OCI-LY3 (cell line): ENCODE results near the gene ZNF576.

Source experiments
- H2AFZ ChIP-seq: fragments of 200-600, 300-600 bp; shearing (Covaris generic); 2 replicates; pipeline ENCODE4 v1.6.0; 2014; ENCODE audit warnings: antibody characterized with exemption, low read depth, low read length
- H3K27ac ChIP-seq: fragments of 200-600, 300-600 bp; sonication (generic); 2 replicates; pipeline ENCODE4 v1.5.1; 2014; ENCODE audit warnings: mild to moderate bottlenecking, low read length, moderate library complexity, mixed read lengths
- H3K27me3 ChIP-seq: fragments of 200-600, 300-600 bp; sonication (generic); 2 replicates; pipeline ENCODE4 v1.6.1; 2014; ENCODE audit warnings: low read depth, low read length, mixed read lengths
- H3K36me3 ChIP-seq: fragments of 200-600, 300-600 bp; sonication (generic); replicated peaks from 2 replicates; pipeline ENCODE3; 2014; ENCODE audit warnings: low read depth, low read length, mixed read lengths
- H3K4me1 ChIP-seq: fragments of 300-600, 200-600 bp; sonication (generic); 2 replicates; pipeline ENCODE4 v1.6.1; 2014; ENCODE audit warnings: low read length, mixed read lengths
- H3K4me2 ChIP-seq: fragments of 200-600, 300-600 bp; sonication (generic); 2 replicates; pipeline ENCODE4 v1.6.1; 2014; ENCODE audit warnings: low read length, mixed read lengths
- H3K4me3 ChIP-seq: fragments of 300-600, 200-600 bp; sonication (generic); 2 replicates; pipeline ENCODE4 v1.5.1; 2014; ENCODE audit warnings: antibody characterized with exemption, mild to moderate bottlenecking, low read length, moderate library complexity
- H3K79me2 ChIP-seq: fragments of 300-600, 200-600 bp; shearing (Covaris generic); 2 replicates; pipeline ENCODE4 v1.6.1; 2014; ENCODE audit warnings: mild to moderate bottlenecking, low read length, mixed read lengths
- H3K9ac ChIP-seq: fragments of 300-600, 200-600 bp; shearing (Covaris generic); 2 replicates; pipeline ENCODE4 v1.6.0; 2014; ENCODE audit warnings: mild to moderate bottlenecking, low read length, moderate library complexity
- H3K9me3 ChIP-seq: fragments of 200-600, 300-600 bp; shearing (Covaris generic); 2 replicates; pipeline ENCODE4 v1.6.1; 2014; ENCODE audit warnings: low read length, mixed read lengths; ENCODE audit not compliant: insufficient read depth
- H4K20me1 ChIP-seq: fragments of 200-600, 300-600 bp; sonication (generic); 2 replicates; pipeline ENCODE4 v1.6.1; 2016; ENCODE audit warnings: low read length, mixed read lengths; ENCODE audit not compliant: insufficient read depth
- EZH2phosphoT487 ChIP-seq: fragments of 200-600 bp; shearing (Covaris generic); IDR thresholded peaks from 2 replicates; pipeline ENCODE4 v1.6.1; 2018; ENCODE audit warnings: antibody characterized with exemption, mixed run types, low read depth
- TF ChIP-seq, protein P1 (sequence below): fragments of 200-600, 300-600 bp; sonication (generic); IDR thresholded peaks from 2 replicates; pipeline ENCODE4 v1.5.1; 2014; ENCODE audit warnings: antibody characterized with exemption, low read length, low read depth

Gene ZNF576

DNA sequence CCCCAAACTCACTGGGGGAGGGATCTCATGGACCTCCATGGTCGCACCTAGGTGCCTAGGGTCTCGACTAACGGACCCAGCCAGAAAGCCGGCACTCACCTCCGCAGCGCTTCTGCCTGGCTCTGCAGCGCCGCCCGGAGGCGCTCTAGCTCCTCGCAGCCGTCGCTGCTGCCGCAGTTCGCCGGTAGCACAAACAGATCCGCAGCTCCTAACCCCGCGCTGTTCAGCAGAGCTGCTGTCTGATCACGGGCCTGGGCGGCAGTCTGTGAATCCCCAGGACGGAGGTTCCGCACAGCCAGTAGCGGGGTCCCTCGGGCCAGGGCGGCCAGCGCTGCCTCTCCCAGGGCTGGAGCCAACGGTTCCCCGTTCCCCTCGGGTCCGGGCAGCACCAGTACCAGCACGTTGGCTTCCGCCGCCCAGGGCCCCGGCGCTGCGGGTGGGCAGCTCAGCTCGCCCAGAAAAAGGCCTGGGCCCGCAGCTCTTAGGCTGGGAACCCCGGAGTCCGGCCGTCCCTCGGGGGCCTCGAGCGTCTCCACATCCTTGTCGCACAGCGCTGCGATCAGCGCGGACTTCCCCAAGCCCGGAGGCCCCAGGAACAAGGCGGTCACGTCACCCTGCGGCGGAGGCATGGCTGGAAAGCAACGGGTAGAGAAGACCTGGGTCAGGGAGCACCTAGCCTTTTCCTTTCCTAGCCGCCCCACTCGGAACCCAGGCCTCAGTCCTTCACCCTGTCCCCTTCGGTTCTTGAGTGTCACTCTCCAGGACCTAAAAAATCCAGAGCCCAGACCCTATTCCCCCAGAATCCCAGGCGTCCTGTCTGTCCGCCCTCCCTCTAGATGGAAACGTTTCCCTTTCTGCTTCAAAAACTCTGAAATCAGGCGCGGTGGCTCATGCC lies 1.4 kb upstream of the ZNF576 start:
- Histone ChIP-seq H3K79me2 (peaks cover 47% of the 10 kb centered on the region), H3K36me3 (peaks cover 27% of the 10 kb centered on the region), H3K27ac (peak overlapping the region; percentile 41), H3K4me2 (peak overlapping the region; percentile 77), H3K4me3 (peak overlapping the region; percentile 78), H3K9me3 (no peaks in the 10 kb centered on the region), H4K20me1 (no peaks in the 10 kb centered on the region), H3K4me1 (peaks cover 22% of the 10 kb centered on the region), H2AFZ (no peak overlapping the region; the same call in 1 of the 2 replicates), H3K9ac (peak overlapping the region; percentile 84), H3K27me3 (no peaks in the 10 kb centered on the region)
- TF ChIP-seq EZH2phosphoT487, result no peak
- TF ChIP-seq, protein P1, sequence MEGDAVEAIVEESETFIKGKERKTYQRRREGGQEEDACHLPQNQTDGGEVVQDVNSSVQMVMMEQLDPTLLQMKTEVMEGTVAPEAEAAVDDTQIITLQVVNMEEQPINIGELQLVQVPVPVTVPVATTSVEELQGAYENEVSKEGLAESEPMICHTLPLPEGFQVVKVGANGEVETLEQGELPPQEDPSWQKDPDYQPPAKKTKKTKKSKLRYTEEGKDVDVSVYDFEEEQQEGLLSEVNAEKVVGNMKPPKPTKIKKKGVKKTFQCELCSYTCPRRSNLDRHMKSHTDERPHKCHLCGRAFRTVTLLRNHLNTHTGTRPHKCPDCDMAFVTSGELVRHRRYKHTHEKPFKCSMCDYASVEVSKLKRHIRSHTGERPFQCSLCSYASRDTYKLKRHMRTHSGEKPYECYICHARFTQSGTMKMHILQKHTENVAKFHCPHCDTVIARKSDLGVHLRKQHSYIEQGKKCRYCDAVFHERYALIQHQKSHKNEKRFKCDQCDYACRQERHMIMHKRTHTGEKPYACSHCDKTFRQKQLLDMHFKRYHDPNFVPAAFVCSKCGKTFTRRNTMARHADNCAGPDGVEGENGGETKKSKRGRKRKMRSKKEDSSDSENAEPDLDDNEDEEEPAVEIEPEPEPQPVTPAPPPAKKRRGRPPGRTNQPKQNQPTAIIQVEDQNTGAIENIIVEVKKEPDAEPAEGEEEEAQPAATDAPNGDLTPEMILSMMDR, result peak; percentile 67

DNA sequence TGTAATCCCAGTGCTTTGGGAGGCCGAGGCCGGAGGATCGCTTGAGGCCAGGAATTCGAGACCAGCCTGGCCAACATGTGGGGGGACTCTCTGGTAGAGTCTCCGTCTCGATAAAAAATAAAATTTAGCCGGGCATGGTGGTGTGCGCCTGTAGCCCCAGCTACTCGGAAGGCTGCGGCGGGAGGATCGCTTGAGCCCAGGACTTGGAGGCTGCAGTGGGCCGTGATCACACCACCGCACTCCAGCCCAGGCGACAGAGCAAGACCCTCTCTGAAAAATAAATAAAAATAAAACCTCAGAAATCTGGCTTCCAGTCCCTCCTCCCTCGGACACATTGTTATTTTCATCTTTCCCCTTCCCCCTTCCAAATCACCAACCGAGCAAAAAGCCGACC lies 793 bp upstream of the ZNF576 start:
- H3K9ac ChIP-seq, result peak overlapping the region; percentile 84
- H3K27ac ChIP-seq, result peak overlapping the region; percentile 41
- peaks cover 47% of the 10 kb centered on the region for H3K79me2 ChIP-seq
- H3K4me3 ChIP-seq, result peak overlapping the region; percentile 78
- peaks cover 31% of the 10 kb centered on the region for H3K36me3 ChIP-seq
- H4K20me1 ChIP-seq, result no peaks in the 10 kb centered on the region
- no peaks in the 10 kb centered on the region for H3K27me3 ChIP-seq
- H3K4me1 ChIP-seq, result peaks cover 22% of the 10 kb centered on the region
- TF ChIP-seq EZH2phosphoT487, result no peak
- TF ChIP-seq, protein P1, result no peak
- no peak overlapping the region for H2AFZ ChIP-seq
- H3K9me3 ChIP-seq, result no peaks in the 10 kb centered on the region
- H3K4me2 ChIP-seq, result peak overlapping the region; percentile 77

- peak overlapping the region; percentile 91 for H3K4me3 ChIP-seq
- TF ChIP-seq EZH2phosphoT487, result no peak
- TF ChIP-seq, protein P1, result no peak
- no peaks in the 10 kb centered on the region for H3K9me3 ChIP-seq
- H3K27me3 ChIP-seq, result no peaks in the 10 kb centered on the region
- H3K4me1 ChIP-seq, result peaks cover 22% of the 10 kb centered on the region
- H3K4me2 ChIP-seq, result peak overlapping the region; percentile 93
- peak overlapping the region; percentile 70 for H2AFZ ChIP-seq
- H4K20me1 ChIP-seq, result no peaks in the 10 kb centered on the region
- H3K36me3 ChIP-seq, result peaks cover 34% of the 10 kb centered on the region
- peaks cover 47% of the 10 kb centered on the region for H3K79me2 ChIP-seq
- peak overlapping the region; percentile 81 for H3K27ac ChIP-seq
- peak overlapping the region; percentile 88 for H3K9ac ChIP-seq
Measured at GRCh38 chr19:43596842-43597461, 557 bp downstream of the ZNF576 start.

GRCh38 chr19:43597876-43598275 lies 1.5 kb downstream of the ZNF576 start:
- no peak overlapping the region for H2AFZ ChIP-seq
- peak overlapping the region; percentile 91; the same call in 1 of the 2 replicates for H3K4me3 ChIP-seq
- no peak overlapping the region for H3K27ac ChIP-seq
- H3K9me3 ChIP-seq, result no peaks in the 10 kb centered on the region
- H3K27me3 ChIP-seq, result no peaks in the 10 kb centered on the region
- H3K36me3 ChIP-seq, result peaks cover 30% of the 10 kb centered on the region
- no peaks in the 10 kb centered on the region for H4K20me1 ChIP-seq
- no peak for TF ChIP-seq EZH2phosphoT487
- H3K4me1 ChIP-seq, result peaks cover 22% of the 10 kb centered on the region
- peaks cover 47% of the 10 kb centered on the region for H3K79me2 ChIP-seq
- peak overlapping the region; percentile 93 for H3K4me2 ChIP-seq
- H3K9ac ChIP-seq, result peak overlapping the region; percentile 88; the same call in 1 of the 2 replicates
